ENCODE results near the gene TTC27. TPM values are rescaled to one million over a fixed set of nuclear protein-coding genes. Genes with fewer than 3 reads are reported as not detected.
"Not testable (repeated sequence)": the region's sequence is repeated elsewhere in the genome, so short reads cannot be mapped to it uniquely, and the experiment has no call there.

The TTC27 gene
- total RNA-seq, 1 donor from 2014 or later, result 7.5 TPM

- peak overlapping the region; percentile 89 for H3K27ac ChIP-seq (replicated peaks)
- no peak for DNase-seq
- H3K36me3 ChIP-seq, result peaks cover 9% of the 10 kb centered on the region
- H3K27me3 ChIP-seq (ENCODE audit: low read depth), result no peaks in the 10 kb centered on the region
- H3K4me3 ChIP-seq, result no peak overlapping the region
- H3K4me1 ChIP-seq, result peaks cover 45% of the 10 kb centered on the region
- TF ChIP-seq, protein P1, sequence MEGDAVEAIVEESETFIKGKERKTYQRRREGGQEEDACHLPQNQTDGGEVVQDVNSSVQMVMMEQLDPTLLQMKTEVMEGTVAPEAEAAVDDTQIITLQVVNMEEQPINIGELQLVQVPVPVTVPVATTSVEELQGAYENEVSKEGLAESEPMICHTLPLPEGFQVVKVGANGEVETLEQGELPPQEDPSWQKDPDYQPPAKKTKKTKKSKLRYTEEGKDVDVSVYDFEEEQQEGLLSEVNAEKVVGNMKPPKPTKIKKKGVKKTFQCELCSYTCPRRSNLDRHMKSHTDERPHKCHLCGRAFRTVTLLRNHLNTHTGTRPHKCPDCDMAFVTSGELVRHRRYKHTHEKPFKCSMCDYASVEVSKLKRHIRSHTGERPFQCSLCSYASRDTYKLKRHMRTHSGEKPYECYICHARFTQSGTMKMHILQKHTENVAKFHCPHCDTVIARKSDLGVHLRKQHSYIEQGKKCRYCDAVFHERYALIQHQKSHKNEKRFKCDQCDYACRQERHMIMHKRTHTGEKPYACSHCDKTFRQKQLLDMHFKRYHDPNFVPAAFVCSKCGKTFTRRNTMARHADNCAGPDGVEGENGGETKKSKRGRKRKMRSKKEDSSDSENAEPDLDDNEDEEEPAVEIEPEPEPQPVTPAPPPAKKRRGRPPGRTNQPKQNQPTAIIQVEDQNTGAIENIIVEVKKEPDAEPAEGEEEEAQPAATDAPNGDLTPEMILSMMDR (IDR thresholded peaks at IDR 0.05; ENCODE audit: borderline replicate concordance), result no peak
- intact Hi-C loops (cut with micrococcal nuclease), result no loop called here
- H3K9me3 ChIP-seq (replicated peaks), result no peaks in the 10 kb centered on the region
These were observed 93.5 kb downstream of the TTC27 start for GRCh38 chr2:32721376-32721775.

- peaks cover 41% of the 10 kb centered on the region for H3K4me1 ChIP-seq
- intact Hi-C loops (cut with micrococcal nuclease), result no loop called here
- H3K9me3 ChIP-seq (replicated peaks), result no peaks in the 10 kb centered on the region
- H3K27ac ChIP-seq (replicated peaks), result no peak overlapping the region
- DNase-seq, result no peak
- TF ChIP-seq, protein P1 (IDR thresholded peaks at IDR 0.05; ENCODE audit: borderline replicate concordance), result no peak
- peaks cover 14% of the 10 kb centered on the region for H3K36me3 ChIP-seq
- H3K27me3 ChIP-seq (ENCODE audit: low read depth), result no peaks in the 10 kb centered on the region
- H3K4me3 ChIP-seq, result no peak overlapping the region
These were observed 95.7 kb downstream of the TTC27 start for GRCh38 chr2:32723467-32724079.

DNA sequence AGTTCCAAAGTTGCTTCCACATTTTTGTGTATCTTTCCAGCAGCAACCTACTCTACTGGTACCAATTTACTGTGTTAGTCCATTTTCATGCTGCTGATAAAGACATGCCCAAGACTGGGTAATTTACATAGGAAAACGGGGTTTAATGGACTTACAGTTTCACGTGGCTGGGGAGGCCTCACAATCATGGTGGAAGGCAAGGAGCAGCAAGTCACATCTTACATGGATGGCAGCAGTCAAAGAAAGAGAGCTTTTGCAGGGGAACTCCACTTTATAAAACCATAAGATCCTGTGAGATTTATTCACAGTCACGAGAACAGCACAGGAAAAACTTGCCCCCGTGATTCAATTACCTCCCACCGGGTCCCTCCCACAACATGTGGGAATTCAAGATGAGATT lies 98.8 kb downstream of the TTC27 start:
- intact Hi-C loops (cut with micrococcal nuclease), result not testable (repeated sequence)

GRCh38 chr2:32727157-32727556 lies 99.3 kb downstream of the TTC27 start:
- H3K4me1 ChIP-seq, result peaks cover 7% of the 10 kb centered on the region
- intact Hi-C loops (cut with micrococcal nuclease), result no loop called here
- H3K4me3 ChIP-seq, result no peak overlapping the region
- no peak overlapping the region for H3K27ac ChIP-seq (replicated peaks)
- peaks cover 14% of the 10 kb centered on the region for H3K36me3 ChIP-seq
- TF ChIP-seq, protein P1 (IDR thresholded peaks at IDR 0.05; ENCODE audit: borderline replicate concordance), result no peak
- H3K27me3 ChIP-seq (ENCODE audit: low read depth), result no peaks in the 10 kb centered on the region
- DNase-seq, result no peak
- H3K9me3 ChIP-seq (replicated peaks), result no peaks in the 10 kb centered on the region

More for the DNA sequence above, 98.8 kb downstream of the TTC27 start:
- H3K27ac ChIP-seq (replicated peaks); H3K9me3 ChIP-seq (replicated peaks); H3K27me3 ChIP-seq (ENCODE audit: low read depth); DNase-seq; H3K4me3 ChIP-seq: not testable (repeated sequence)
- Histone ChIP-seq H3K36me3 (peaks cover 14% of the 10 kb centered on the region), H3K4me1 (peaks cover 11% of the 10 kb centered on the region)

DNA sequence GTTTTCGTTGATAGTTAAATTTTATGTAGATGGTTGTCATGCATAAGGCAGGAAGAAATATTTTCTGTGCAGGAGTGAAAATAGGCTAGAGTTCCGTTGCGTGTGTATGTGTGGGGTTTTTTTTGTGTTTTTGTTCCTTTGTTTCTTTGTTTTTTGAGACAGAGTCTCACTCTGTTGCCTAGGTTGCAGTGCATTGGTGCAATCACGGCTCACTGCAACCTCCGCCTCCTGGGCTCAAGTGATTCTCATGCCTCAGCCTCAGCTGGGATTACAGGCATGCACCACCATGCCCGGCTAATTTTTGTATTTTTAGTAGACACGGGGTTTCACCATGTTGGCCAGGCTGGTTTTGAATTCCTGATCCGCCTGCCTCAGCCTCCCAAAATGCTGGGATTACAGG lies 103.1 kb downstream of the TTC27 start:
- H3K27ac ChIP-seq (replicated peaks); H3K4me3 ChIP-seq; DNase-seq; intact Hi-C loops (cut with micrococcal nuclease); H3K9me3 ChIP-seq (replicated peaks); H3K4me1 ChIP-seq; H3K27me3 ChIP-seq (ENCODE audit: low read depth): not testable (repeated sequence)
- peaks cover 16% of the 10 kb centered on the region for H3K36me3 ChIP-seq

GRCh38 chr2:32732120-32732519 lies 104.3 kb downstream of the TTC27 start:
- DNase-seq, result no peak
- no peaks in the 10 kb centered on the region for H3K9me3 ChIP-seq (replicated peaks)
- no peaks in the 10 kb centered on the region for H3K27me3 ChIP-seq (ENCODE audit: low read depth)
- TF ChIP-seq, protein P1 (IDR thresholded peaks at IDR 0.05; ENCODE audit: borderline replicate concordance), result no peak
- peaks cover 12% of the 10 kb centered on the region for H3K36me3 ChIP-seq
- no peak overlapping the region for H3K4me3 ChIP-seq
- intact Hi-C loops (cut with micrococcal nuclease), result no loop called here
- H3K27ac ChIP-seq (replicated peaks), result no peak overlapping the region
- H3K4me1 ChIP-seq, result peaks cover 3% of the 10 kb centered on the region
